Measurements from ENCODE around the gene KTI12.
A peak's percentile ranks its signal among the peaks of the same experiment; 100 is the strongest.
"Not testable (repeated sequence)": the region's sequence is repeated elsewhere in the genome, so short reads cannot be mapped to it uniquely, and the experiment has no call there.

Gene KTI12, protein sequence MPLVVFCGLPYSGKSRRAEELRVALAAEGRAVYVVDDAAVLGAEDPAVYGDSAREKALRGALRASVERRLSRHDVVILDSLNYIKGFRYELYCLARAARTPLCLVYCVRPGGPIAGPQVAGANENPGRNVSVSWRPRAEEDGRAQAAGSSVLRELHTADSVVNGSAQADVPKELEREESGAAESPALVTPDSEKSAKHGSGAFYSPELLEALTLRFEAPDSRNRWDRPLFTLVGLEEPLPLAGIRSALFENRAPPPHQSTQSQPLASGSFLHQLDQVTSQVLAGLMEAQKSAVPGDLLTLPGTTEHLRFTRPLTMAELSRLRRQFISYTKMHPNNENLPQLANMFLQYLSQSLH

DNA sequence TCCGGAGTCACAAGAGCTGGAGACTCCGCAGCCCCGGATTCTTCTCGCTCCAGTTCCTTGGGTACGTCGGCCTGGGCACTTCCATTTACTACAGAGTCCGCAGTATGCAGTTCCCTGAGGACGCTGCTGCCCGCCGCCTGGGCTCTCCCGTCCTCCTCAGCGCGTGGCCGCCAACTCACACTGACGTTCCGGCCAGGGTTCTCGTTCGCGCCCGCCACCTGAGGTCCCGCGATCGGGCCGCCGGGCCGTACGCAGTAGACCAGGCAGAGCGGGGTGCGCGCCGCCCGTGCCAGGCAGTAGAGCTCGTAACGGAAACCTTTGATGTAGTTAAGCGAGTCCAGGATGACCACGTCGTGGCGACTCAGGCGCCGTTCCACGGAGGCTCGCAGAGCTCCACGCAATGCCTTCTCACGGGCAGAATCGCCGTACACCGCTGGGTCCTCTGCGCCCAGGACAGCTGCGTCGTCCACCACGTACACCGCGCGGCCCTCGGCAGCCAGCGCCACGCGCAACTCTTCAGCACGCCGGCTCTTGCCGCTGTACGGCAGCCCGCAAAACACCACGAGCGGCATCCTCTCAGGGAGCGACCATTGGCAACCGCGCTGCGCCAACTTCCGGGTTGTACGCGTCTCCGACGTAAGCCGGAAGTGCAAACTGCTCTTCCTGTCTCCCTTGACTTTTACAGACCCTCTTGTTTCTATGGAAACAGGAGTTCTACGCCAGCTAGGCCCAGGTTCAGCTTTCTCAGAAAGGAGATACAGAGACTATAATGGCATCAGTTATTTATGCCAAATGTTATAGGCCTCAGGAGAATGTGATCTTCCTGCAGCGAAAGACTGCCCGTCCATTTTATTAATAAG lies at the start of gene KTI12:
Gene KTI12 (minus strand): TSS at position 621 of the 860 bp plus-strand sequence. CDS start 49 bp downstream, at position 572.
- TF ChIP-seq, protein P1, sequence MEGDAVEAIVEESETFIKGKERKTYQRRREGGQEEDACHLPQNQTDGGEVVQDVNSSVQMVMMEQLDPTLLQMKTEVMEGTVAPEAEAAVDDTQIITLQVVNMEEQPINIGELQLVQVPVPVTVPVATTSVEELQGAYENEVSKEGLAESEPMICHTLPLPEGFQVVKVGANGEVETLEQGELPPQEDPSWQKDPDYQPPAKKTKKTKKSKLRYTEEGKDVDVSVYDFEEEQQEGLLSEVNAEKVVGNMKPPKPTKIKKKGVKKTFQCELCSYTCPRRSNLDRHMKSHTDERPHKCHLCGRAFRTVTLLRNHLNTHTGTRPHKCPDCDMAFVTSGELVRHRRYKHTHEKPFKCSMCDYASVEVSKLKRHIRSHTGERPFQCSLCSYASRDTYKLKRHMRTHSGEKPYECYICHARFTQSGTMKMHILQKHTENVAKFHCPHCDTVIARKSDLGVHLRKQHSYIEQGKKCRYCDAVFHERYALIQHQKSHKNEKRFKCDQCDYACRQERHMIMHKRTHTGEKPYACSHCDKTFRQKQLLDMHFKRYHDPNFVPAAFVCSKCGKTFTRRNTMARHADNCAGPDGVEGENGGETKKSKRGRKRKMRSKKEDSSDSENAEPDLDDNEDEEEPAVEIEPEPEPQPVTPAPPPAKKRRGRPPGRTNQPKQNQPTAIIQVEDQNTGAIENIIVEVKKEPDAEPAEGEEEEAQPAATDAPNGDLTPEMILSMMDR (conservative IDR thresholded peaks at IDR 0.05; ENCODE audit: low read depth, low read length), result no peak
- H3K4me2 ChIP-seq, result peak within 1 kb of the TSS; percentile 85
- H3K79me2 ChIP-seq (ENCODE audit: insufficient read depth, low read depth), result peaks cover 42% of the 10 kb centered on the region
- H3K4me1 ChIP-seq (ENCODE audit: low read depth, poor library complexity, severe bottlenecking), result peaks cover 25% of the 10 kb centered on the region
- H4K20me1 ChIP-seq (ENCODE audit: insufficient read depth), result 0 out of 2 replicates have a peak, but pooled peaks cover 6% of the 10 kb centered on the region
- H3K27me3 ChIP-seq (ENCODE audit: insufficient read depth, low read depth), result no peaks in the 10 kb centered on the region
- H3K27ac ChIP-seq, result peak within 1 kb of the TSS; percentile 76
- no peaks in the 10 kb centered on the region for H3K36me3 ChIP-seq (ENCODE audit: insufficient read depth)
- H3K9ac ChIP-seq, result peak within 1 kb of the TSS; percentile 88
- H3K4me3 ChIP-seq (IDR thresholded peaks at IDR 0.05; ENCODE audit: insufficient read depth, low read depth, low read length), result peak within 1 kb of the TSS; percentile 98
- peak within 1 kb of the TSS; percentile 54 for H2AFZ ChIP-seq (ENCODE audit: low read depth)

DNA sequence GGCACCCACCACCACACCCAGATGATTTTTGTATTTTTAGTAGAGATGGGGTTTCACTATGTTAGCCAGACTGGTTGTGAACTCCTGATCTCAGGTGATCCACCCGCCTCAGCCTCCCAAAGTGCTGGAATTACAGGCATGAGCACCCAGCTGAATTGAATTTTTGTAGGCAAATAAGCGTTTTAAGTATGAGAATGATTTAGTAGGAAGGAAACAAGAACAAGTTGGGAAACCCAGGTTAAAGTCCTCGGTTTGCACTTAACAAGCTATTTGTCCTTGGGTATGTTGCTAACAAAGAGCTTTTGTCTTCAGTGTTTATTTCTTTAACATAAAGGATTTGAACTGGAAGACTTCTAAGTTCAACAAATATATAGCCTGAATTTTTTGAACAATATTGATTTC lies 46.4 kb upstream of the KTI12 start:
- no peaks in the 10 kb centered on the region for H3K4me1 ChIP-seq (ENCODE audit: low read depth, poor library complexity, severe bottlenecking)
- no peaks in the 10 kb centered on the region for H3K36me3 ChIP-seq (ENCODE audit: insufficient read depth)
- H3K4me3 ChIP-seq (IDR thresholded peaks at IDR 0.05; ENCODE audit: insufficient read depth, low read depth, low read length), result no peak overlapping the region
- H3K79me2 ChIP-seq (ENCODE audit: insufficient read depth, low read depth), result peaks cover 14% of the 10 kb centered on the region; the same call in 1 of the 2 replicates
- no peak overlapping the region for H3K4me2 ChIP-seq
- no peaks in the 10 kb centered on the region; the same call in 1 of the 2 replicates for H4K20me1 ChIP-seq (ENCODE audit: insufficient read depth)
- no peak overlapping the region for H3K9ac ChIP-seq
- no peak overlapping the region for H3K27ac ChIP-seq
- no peak overlapping the region for H2AFZ ChIP-seq (ENCODE audit: low read depth)
- H3K27me3 ChIP-seq (ENCODE audit: insufficient read depth, low read depth), result no peaks in the 10 kb centered on the region
- TF ChIP-seq, protein P1 (conservative IDR thresholded peaks at IDR 0.05; ENCODE audit: low read depth, low read length), result no peak

DNA sequence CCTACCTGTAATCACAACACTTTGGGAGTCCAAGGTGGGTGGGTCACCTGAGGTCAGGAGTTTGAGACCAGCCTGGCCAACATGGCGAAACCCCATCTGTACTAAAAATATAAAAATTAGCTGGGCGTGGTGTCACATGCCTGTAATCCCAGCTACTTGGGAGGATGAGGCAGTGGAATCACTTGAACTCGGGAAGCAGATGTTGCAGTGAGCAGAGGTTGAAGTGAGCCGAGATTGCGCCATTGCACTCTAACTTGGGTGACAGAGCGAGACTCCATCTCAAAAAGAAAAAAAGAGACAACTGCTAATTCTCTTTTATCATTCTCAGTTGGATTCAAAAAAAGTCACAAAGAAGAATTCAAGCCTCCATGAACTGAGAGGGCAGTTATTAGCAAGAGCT lies 43.7 kb upstream of the KTI12 start:
- not testable (repeated sequence) for H3K36me3 ChIP-seq (ENCODE audit: insufficient read depth); H3K4me2 ChIP-seq; H3K4me1 ChIP-seq (ENCODE audit: low read depth, poor library complexity, severe bottlenecking); H3K27ac ChIP-seq; H3K4me3 ChIP-seq (IDR thresholded peaks at IDR 0.05; ENCODE audit: insufficient read depth, low read depth, low read length); H3K27me3 ChIP-seq (ENCODE audit: insufficient read depth, low read depth); H4K20me1 ChIP-seq (ENCODE audit: insufficient read depth); H3K9ac ChIP-seq; H2AFZ ChIP-seq (ENCODE audit: low read depth)
- H3K79me2 ChIP-seq (ENCODE audit: insufficient read depth, low read depth), result peaks cover 29% of the 10 kb centered on the region; the same call in 1 of the 2 replicates

DNA sequence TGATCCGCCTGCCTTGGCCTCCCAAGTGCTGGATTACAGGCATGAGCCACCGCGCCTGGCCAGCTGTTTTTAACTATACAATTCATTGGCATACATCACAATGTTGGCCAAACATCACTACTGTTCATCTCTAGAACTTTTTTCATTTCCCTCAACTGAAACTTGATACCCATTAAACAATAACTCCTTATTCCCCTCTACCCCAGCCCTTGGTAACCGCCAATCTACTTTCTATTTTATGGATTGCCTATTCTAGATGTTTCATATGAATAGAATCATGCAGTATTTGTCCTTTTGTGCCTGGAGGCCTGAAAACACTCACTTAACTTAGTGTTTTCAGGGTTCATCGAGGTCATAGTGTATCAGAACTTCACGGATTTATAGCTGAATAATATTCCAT lies 38.7 kb upstream of the KTI12 start:
- Histone ChIP-seq H3K79me2 (ENCODE audit: insufficient read depth, low read depth) (peaks cover 53% of the 10 kb centered on the region; the same call in 1 of the 2 replicates), H3K4me3 (IDR thresholded peaks at IDR 0.05; ENCODE audit: insufficient read depth, low read depth, low read length) (no peak overlapping the region), H3K27me3 (ENCODE audit: insufficient read depth, low read depth) (no peaks in the 10 kb centered on the region), H4K20me1 (ENCODE audit: insufficient read depth) (0 out of 2 replicates have a peak, but pooled peaks cover 3% of the 10 kb centered on the region), H3K9ac (no peak overlapping the region), H2AFZ (ENCODE audit: low read depth) (no peak overlapping the region), H3K4me2 (no peak overlapping the region), H3K4me1 (ENCODE audit: low read depth, poor library complexity, severe bottlenecking) (peaks cover 21% of the 10 kb centered on the region), H3K36me3 (ENCODE audit: insufficient read depth) (peaks cover 14% of the 10 kb centered on the region; the same call in 1 of the 2 replicates), H3K27ac (no peak overlapping the region)
- TF ChIP-seq, protein P1 (conservative IDR thresholded peaks at IDR 0.05; ENCODE audit: low read depth, low read length), result no peak
